HG03571 (cell line): ENCODE measurements around the gene RGMB.

Experiments used
- ATAC-seq: cut with Tn5 transposase; IDR thresholded peaks from one replicate; pipeline ENCODE4 v1.9.1; 2021; ENCODE audit not compliant: unreplicated experiment

The RGMB gene

DNA sequence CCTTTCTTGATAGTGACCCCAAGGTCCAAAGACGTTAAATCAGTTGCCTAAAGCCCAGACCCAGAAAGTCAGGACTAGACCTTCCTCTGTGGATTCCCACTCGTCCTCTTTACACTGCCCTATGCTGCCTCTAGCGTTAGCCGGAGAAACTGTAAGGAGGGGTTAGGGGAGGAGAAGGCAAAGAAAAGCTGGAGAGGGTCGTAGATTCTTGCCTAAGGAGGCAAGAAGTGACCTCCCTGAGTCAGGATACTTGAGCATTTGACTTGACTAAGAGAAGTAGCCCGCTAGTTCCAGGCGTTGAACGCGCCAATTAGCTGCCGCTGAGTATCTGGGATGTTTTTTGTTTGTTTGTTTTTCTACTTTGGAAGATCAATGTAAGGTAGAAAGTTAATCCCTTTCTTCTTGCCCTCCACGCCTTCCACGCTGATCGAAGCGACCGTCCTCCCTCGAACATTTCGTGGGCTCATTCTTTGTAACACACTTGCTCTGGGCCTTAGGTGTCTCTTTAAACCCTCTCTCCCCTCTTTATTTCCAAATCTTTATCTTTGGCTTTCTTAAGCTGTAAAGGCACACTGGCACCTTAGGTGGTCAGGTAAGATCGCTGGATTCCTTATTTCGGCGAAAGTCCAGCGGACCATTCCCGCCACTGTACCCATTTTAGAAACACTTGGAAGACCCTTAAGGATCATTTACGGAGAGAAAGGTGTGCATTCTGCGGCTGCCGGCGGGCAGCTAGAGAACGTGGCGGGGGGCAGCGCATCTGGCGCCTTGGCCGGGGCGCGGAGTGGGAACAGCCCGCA lies 5.1 kb upstream of the RGMB start:
- ATAC-seq = peak; percentile 44

DNA sequence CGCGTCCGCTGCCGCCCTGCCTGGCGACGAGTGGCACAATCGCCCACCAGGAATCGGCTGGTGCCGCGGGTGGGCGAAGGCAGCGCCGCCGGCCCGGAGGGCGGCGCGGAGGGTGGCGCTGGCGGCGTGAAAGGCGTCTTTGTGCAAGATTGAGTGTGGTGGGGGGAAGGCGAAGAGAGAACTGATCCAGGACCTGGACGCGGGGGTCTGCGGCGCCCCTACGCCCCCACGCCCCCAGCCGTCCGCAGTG lies 4.6 kb upstream of the RGMB start:
- no peak for ATAC-seq

DNA sequence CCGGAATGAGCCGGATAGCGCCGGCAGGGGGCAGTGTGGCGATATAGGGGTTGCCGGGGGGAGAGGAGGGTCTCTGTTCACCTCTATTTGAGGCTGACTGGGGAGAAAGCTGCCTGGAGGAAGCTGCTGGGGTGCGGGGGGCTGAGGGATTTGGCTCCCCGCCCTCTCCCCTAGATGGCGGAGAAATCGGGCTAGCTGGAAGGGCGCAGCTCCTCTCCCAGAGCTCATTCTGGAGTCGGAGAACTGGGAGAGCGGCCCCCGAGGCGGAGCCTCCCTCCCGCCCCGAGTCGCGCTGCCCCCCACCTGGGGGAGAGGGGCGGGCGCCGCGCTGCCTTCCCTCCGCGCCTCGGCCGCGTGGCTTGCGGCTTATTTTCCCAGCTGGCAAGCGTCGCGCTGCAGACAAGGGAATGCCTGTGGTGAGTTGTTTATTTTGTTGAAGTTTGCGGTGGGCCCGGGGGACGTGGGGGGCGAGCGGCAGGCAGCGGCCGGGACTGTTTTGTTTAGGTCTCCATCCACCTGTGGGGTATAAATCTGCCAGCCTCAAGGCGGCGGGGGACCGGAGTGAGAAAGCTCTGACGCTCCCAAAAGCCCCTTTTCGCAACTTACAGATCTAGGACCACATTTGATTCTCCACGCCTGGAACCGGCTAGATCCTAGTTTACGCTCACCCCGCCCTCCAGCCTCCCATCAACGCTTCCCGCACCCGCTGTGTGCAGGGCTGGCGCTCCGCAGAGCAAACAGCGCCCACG lies 4.1 kb upstream of the RGMB start:
- ATAC-seq = no peak

DNA sequence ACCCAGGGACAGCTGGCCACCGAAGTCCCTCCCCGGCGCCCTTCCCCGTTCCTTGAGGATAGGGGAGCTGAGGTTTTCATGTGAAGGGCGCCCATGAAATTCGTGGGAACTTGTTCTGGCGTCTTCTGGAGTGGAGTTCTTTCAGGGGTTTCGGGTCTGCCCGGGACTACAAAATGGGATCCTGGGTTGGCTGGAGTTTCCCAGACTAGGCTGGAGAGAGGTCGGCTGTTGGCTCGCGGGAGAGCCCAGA lies 3.6 kb upstream of the RGMB start:
- ATAC-seq = no peak

DNA sequence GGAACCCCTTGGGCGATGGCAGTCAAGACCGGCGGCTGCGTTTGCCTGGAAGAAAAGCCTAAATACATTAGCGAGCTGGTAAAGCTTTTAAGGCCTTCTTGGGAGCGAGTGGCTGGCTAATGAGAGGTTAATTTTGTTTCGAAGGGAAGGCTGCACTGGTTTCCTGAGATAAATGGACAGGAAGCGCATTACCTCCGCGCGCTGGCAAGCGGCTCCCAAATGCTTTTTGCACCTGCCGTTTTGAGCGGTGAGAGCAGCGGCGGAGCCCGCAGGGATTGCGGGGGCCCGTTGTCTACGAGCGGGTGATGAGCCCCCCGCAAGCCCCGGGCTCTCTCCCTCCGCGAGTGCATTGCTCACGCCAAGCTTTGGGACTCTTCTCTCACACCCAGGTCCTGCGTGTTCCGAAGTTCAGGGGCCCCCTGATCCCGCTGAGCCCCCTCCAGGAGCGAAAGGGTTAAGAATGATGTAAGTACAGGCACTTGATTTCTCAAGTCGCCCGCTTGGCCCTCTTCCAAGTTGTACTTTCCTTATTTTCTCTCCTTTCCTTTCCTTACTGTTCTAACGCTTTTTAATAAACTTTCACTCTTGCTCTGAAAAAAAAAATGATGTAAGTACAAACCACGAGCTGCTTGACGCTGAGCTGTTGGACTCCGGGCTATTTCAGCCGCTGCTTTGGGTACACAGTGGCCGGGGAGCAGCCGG lies 3.1 kb upstream of the RGMB start:
- no peak for ATAC-seq

DNA sequence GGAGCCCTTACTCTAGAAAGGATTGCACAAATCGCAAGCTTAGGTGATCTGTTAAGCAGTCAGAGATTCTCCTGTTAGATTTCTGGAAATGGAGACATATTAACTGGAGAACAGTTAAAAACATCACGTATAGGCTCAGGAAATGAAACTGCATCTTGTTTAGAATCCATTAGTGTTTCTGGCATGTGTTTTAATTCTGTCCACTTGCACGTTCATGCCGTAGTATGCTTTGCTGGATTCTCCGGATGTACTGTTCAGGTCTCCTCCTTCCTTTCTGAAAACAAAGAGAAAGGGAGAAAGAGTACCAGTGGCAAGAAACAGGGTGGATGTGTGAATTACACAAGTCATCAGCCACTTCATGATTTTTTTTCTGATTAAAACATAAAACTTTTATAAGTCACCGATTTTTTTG lies 2.5 kb upstream of the RGMB start:
- ATAC-seq = no peak

DNA sequence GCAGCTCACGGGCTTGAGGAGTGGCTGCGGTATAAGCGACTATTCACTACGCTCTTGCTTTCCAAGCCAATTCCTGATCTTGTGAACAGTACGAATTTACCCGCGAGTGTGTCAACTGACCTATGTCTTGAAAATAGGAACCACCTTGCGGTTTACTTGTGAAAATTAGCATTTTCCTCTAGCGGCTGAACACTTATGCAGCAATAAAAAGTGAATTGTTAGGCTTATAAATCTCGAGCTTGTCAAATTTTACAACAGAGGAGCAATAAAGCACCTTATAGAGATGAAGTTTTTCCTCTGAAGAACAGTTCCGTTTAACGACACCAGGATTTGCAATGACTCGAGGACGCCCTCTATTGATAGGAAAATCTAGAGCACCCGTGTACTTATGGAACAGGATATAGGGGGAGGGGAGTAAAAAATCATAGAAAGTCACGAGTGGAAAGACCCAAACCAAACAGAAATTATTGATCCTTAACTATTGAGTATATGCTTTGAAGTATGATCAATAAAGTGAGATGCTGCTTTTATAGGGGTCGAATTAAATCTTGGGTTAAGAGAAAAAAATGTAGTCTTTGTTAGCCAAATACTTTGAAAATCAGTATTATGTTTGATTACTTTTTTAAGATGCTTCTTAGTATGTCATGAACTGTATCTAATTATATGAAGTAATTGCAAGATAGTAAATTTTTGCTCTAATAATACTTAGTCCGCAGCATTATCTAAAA lies 1.9 kb upstream of the RGMB start:
- ATAC-seq = no peak

DNA sequence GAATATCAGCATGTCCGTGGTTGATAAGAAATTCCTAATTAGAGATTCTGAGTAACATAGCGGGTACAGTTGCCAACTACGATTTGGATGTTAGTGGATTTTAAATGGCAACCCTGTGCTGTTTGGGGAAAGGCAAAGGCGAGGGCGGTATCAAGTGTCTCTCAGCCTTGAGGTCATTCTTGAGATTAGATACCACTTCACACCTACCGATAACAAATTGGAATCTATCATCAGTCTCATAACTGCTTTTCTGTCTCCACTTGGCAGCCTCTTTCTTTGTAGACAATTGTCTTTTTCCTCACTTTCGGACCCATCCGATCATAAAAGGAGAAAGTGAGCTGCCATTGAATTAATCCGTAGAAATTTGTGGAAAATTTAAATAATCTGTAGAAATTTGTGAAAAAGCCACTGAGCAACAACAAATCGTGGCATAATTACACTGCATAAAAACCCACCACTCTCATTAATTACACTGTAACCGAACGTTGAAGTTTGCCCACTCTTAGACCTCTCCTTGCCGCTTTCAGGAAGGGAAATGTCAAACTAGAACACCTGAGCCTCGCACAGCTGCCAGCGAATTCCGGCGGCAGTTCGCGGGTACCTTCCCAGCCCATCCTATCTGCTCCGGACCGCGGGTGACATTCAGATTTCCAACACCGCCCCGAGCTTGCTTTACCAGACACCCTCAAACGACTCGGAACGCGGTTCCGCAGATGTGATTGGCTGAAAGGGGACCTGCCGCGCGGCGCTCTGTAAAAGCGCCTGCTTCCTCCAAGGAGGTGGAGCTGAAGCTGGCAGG lies 849 bp upstream of the RGMB start:
- no peak for ATAC-seq

DNA sequence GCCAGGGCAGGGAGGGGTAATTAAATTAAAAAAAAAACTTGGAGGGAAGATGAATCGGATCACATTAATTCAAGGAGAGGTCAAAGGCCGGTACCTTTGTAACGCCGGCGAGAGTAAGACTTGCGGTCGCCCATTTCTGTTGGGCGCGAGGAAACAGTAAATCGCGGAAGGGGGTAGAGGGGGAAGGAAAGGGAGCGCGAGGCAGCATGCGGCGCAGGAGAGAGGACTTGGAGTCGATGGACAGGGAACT lies 324 bp upstream of the RGMB start:
- no peak for ATAC-seq

DNA sequence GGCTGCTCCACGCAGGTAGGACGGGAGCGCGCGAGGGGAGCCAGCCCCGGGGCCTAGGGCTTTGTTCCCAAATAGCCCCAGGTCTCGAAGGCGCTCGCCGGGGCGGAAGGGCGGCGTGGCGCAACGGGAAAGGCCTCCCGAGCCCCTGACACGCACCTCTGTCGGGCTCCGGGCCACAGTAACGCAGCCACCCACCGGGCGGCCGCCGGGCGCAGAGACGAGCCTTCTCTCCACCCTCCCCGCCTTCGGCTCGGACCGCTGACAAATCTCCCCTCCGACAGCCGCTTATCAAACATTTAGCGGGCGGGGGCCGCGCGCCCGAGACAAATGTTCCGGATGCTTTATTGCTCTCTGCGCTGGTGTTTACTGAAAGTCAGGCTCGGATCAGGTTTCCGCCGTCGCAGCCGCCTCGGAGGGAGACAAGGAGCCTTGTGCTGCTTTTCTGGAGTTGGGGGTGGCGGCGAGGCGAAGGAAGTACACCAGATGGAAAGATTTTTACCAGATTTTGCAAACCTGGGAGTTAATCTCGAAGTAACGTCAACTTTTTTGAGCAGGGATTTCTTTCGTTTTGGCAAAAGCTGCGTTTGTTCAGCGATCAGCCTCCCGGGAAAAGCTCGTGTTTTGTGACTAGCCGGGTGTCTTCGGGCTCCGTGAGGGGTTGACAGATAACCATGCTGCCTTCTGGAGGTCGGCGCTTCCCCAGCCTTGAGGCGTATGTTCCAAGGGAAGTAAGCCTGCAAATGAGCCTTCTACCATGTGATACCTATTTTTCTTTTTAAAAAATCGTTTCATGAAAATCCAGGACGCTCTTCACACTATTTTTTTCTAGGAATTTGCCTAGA lies 950 bp downstream of the RGMB start:
- ATAC-seq = peak; percentile 24

DNA sequence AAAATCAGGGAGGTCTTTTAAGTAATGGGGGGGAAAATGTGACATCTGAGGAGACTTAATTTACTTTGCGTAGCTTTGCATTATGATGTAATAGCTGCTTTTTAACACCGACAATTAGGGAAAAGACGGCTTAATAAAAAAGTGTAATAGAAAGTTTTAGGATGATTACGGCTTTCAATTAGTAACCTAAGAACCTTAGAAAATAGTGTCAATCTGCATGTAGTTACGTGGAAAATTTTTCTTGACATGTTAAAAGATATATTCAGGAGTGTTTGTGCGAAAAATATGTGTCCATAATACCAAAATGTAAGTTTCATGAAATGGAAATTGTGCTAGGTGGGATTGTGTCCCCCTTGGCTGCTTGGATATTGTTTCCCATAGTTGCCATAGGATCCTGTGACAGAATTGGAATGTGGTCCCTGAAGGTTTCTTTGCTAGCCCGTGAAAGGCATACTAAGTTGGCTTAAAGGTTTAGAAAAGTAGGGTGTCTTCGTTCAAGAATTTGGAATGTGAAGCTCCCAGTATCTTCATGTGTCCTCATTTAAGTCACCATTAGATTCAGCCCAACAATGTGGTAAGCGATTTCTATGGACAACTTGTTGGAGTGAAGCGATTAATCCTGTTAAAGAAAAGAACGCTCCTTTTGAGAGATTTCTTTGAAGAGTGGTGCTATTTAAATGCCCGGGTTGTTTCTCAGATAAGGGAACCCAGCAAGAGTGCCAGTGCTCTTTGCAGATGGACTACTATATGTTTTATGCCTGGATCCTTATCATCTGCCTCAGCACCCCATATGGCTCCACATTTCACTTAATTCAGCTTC lies 2.0 kb downstream of the RGMB start:
- no peak for ATAC-seq

DNA sequence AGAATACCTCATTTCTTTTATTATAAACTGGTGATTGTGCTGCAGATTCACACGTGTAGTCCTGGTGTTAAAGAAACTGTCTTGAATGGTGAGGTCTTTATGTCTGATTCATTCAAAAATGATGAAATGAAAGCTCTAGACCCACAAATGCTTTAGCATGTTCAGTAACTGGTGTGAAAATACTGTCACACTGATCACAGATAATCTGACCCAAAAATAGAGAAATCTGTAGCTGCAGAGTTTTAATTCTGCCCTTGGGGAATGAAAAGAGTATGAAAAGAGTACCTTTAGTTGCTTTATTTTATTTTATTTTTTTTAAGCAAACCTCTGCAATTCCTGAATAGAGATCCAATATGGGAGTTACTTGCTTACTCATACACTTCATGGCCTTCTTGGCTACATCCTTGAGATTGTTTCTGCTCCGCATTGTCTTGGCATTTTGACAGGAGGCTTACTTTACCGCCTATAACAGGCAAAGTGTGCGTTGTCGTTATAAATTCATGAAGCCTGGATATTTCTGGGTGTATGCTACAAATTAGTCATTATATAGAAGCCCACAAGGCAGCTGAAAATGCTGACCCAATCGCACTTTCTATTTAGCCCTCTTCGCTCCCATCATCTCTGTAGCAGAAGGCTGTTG lies 2.7 kb downstream of the RGMB start:
- no peak for ATAC-seq

DNA sequence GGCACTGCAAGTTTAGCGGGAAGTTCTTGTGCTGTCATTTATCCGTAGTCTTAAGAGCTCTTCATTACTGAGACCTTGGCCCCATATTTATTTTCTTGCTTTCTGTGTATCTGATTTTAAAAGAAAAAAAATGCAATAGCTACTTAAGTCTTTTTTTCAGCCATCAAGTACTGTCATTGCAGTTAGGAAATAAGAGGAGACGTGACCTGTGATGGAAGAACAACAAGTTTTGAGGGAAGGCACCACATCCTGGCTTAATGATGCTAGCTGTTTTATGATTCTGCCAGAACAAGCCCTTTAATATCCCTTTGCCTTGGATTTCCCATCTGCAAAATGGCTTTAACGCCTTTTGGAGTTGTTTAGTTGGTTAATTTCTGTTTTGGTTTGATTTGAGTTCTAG lies 3.8 kb downstream of the RGMB start:
- ATAC-seq = no peak

DNA sequence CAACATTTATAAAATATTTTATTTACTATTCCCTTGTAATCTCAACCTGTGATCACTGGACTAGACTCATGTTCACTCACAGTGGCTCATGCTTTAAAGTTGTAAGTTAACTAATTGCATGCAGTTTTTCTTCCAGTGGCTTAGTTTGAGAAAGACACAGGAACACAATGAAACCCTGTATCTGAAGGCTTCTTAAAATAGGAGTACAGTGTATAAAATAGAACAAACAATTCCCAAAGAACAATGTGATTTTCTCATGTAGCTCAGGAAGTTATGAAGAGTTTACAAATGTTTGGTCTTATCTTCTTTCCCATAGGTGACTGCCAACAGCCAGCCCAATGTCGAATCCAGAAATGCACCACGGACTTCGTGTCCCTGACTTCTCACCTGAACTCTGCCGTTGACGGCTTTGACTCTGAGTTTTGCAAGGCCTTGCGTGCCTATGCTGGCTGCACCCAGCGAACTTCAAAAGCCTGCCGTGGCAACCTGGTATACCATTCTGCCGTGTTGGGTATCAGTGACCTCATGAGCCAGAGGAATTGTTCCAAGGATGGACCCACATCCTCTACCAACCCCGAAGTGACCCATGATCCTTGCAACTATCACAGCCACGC lies 5.9 kb downstream of the RGMB start:
- ATAC-seq = no peak

DNA sequence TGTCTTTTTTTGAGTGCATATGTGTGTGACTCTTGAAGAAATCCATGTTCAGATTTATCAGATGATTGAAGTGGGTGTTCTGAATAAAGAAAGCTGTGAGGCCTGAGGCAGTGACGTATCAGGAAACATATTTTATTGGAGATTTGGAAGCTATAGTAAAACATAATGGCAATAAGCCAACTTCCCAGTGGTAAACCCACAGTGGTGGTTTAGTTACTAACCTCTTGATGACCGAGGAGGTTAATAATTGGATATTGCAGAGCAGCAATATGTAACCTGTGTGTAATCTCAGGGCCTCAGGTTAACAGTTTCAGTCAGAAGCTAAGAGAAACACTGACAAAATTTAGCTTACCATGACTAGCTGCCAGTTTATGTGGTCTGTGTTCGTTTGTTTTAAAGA lies 6.9 kb downstream of the RGMB start:
- no peak for ATAC-seq

DNA sequence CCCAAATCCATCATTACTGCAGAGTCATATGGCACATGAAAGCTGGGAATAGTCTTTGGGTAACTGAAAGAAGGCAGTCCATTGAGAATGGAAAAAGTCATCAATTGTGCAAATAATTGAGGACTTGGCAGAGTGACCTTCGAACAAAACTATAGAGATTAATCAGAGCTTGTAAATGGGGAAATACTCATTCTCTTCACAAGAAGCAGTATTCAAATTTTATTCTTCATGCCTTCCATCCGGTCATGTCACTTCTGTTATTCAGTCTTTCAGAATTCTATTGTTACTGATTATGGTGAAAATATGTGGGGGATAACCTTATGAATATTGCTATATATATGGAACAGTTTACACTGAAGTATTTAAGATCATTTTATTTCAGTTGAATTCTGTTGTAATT lies 8.1 kb downstream of the RGMB start:
- ATAC-seq = no peak

DNA sequence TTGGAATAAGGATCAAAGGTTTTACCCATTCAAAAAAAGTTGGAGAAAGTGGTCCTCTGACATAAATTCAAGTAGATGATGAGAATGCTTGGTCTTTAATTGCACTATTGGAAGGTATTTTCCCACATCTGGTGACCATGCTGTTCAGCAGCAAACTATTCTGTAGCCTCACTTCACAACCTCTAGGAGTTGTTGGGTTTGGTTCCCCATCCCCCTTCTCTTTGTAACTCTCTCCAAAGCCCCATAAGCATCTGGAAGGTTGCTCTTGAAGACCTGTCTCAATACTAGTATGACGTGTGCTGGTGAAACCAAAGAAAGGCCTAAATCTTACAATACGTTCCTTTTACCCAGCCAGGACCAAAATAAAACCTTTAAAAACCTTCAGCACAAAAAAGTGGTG lies 8.5 kb downstream of the RGMB start:
- ATAC-seq = no peak

DNA sequence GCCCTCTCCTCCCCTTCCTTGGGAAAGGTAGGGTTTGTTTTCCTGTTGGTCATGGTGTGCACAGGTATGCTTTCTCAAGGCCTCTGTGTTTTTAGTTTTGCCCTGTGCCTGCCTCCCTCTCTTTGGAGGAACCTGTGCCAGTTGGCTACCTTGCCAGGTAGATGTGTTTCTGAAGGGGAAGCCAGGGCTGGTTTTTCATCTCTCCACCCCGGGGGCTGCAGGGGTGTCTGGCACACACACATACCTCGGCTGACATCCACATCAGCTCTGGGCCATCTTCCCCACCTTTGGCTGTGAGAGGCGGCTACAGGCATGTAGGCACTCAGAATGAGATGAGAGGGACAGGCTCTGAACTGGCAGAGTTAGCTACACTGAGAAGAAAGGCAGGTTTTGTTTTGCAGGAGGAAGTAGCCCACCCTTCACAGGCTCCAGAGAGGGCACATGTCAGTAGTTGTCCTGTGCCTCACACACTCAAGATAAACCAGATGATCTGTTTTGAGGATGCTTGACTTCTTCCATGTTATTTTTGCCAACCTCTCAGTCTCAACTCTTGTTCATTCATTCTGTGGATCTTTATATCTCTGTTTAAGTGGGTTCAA lies 9.7 kb downstream of the RGMB start:
- ATAC-seq = no peak
